Measurements from ENCODE around the gene VTI1A.
A peak's percentile ranks its signal among the peaks of the same experiment; 100 is the strongest.
"Not testable (repeated sequence)": the region's sequence is repeated elsewhere in the genome, so short reads cannot be mapped to it uniquely, and the experiment has no call there.

The VTI1A gene

DNA sequence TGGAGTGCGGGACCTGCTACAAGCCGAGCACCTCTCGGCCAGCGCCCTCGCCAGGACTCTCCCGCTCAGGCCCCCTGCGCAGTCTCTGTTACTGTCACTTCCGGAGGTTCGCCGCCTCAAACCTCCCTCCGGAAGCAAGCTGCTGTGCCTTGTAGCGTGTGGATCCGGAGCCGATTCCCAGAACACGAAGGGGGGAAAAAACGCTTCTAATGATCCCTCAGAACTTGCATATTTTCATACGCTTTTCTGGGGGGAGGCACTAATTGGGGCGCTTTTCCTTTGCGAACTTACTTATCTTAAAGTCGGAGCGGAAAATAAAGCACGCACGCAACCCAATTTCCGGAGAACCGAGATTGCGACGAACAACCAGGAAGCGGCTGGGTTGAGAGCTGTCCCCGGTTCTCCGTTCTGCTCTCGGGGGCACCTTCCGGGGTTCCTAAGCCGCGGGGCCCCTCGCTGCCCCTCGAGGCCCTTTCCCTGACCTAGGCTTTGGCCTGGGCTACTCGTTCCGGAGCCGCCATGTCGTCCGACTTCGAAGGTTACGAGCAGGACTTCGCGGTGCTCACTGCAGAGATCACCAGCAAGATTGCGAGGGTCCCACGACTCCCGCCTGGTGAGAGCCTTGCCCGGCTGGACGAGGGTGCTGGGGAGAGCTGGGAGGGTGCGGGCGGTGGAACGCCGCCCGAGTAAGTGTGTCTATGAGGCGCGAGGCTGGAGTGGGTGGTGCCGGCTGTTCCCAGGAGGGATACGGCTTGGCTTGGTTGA lies at the start of gene VTI1A, which contains the start of gene ZDHHC6:
TSS of gene VTI1A (plus strand) at position 361 of the 765 bp plus-strand sequence. CDS start at position 520, 159 bp downstream.
TSS of gene ZDHHC6 (minus strand) at position 60 of the 765 bp plus-strand sequence. CDS start 1,478 bp downstream, outside the sequence.
- DNase-seq (ENCODE audit: low read depth in 4 of 4, low spot score in 1 of 4) = peak; percentile 64 to 74 (median 70)

DNA sequence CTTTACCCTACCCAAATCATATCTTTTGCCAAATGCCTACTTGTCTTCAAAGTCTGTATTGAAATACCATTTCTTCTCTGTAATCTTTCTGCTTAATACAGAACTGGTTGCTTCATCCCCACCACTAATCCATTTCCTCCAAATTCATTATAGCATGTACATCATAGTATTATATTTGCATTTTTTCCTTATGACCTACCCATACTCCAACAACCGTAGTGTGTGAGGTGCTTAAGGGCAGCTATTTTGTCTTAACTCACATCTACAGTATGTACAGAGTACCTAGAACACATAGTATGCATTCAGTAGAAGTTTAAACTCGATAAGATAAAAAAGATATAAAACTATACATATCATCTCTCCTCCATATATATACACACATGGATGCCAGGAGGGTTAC lies 49.4 kb upstream of the VTI1A start:
- no peak for DNase-seq (ENCODE audit: low read depth in 4 of 4, low spot score in 1 of 4)

DNA sequence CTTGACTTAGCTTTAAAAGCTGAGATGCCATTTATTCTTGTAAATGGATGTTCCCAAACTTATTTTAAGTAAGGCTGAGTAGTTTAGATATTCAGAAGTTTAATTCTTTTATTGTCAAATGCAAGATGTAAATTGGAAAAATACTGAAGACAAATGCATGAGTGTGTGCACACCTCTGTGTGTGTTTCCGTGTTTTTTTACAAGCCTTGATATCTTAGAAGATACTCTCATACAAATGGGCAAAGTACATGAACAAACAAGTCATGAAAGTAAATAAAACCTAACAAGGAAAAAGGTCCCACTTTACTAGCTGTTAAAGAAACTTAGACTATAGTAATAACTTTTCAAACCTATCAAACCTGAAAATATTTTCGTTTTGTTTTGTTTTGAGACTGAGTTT lies 44.1 kb upstream of the VTI1A start:
- DNase-seq (ENCODE audit: low read depth in 4 of 4, low spot score in 1 of 4) = no peak

DNA sequence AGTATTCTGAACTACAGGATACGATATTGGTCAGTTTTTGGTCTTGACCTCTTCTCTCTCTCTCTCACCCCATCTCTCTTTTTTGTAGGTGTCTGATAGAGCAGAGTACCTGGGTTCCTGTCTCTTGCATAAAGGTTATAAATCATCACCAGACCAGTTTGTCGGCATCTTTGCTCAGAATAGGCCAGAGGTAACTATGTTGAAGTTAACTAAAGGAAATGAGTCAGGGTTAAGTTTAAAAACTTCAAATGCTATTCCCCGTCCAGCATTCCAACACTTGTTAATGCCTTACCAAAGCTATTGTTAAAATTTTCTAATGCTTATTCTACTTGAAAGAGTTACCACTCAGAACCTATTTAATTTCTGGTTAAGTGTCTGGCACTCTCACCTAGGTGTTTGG lies 42.4 kb upstream of the VTI1A start:
- no peak for DNase-seq (ENCODE audit: low read depth in 4 of 4, low spot score in 1 of 4)

DNA sequence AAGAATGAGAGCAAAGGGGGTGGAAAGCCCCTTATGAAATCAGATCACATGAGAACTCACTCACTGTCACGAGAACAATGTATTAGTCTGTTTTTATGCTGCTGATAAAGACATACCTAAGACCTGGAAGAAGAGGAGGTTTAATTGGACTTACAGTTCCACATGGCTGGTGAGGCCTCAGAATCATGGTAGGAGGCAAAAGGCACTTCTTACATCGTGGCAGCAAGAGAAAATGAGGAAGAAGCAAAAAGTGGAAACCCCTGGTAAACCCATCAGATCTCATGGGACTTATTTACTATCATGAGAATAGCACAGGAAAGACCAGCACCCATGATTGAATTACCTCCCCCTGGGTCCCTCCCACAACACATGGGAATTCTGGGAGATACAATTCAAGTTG lies 40.2 kb upstream of the VTI1A start:
- not testable (repeated sequence) for DNase-seq (ENCODE audit: low read depth in 4 of 4, low spot score in 1 of 4)

DNA sequence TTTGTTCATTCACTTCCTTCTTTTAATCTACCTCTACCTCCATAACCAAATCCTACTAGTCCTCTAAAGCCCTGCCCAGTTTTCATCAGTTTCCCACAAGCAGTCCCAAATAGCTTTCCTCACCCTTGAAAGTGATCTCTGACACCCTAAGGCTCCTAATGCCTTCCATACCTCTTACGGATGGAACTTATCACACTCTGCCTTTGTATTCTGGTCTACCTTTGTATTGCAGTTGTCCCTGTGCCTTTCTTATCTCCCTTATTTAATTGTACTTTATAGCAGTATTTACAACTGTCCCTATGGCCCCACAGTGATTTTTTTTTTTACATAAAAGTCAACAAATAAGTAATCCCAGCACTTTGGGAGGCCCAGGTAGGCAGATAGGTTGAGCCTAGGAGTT lies 39.3 kb upstream of the VTI1A start:
- DNase-seq (ENCODE audit: low read depth in 4 of 4, low spot score in 1 of 4) = no peak

DNA sequence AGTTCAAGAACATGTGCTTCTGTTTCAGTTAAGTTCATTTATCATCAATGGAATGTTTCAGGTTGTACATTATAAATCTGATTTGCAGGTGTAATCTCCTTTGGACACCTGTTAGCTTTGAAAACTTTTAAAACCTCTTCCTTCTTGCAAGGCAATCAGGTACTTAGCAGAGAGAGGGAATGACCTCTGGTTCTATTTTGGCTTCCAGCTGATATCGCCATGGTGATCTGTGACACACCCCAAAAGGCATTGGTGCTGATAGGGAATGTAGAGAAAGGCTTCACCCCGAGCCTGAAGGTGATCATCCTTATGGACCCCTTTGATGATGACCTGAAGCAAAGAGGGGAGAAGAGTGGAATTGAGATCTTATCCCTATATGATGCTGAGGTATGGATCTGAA lies 37.7 kb upstream of the VTI1A start:
- DNase-seq (ENCODE audit: low read depth in 4 of 4, low spot score in 1 of 4) = no peak

DNA sequence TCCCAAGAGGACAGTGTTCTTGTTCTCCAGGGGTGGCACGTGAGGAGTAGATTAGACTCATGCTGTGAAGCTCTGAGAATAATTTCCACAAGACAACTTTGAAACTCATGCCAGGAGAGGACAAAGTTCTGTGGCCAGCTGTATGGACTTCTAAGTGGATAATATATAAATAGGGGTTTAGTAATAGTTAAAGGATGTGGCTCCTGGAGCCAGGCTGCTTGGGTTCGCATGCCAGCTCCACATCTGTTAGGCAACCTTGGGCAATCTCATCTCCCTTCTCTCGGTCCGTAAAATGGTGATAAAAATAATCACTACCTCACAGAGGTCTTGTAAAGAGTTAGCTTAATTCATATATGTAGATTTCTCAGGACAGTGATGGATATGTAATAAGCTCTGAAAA lies 37.3 kb upstream of the VTI1A start:
- no peak for DNase-seq (ENCODE audit: low read depth in 4 of 4, low spot score in 1 of 4)

DNA sequence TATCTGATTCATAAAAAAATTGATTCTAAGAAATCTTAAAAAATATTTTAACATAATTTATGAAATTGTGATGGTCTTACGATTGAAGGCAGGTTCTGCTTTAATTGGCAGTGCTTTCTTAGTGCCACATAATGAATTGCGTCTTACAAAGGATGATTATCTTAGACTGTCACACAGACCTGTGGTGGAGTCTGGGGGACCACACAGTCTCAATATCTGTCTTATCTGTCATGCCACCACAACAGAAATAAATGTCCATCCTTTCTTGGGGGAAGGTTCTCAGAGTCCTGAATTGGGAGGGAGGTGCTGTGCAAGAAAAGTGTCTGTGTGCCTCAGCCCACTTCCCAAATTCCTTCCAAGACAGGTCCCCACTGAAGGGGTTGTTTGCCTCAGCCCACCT lies 34.3 kb upstream of the VTI1A start:
- no peak for DNase-seq (ENCODE audit: low read depth in 4 of 4, low spot score in 1 of 4)

DNA sequence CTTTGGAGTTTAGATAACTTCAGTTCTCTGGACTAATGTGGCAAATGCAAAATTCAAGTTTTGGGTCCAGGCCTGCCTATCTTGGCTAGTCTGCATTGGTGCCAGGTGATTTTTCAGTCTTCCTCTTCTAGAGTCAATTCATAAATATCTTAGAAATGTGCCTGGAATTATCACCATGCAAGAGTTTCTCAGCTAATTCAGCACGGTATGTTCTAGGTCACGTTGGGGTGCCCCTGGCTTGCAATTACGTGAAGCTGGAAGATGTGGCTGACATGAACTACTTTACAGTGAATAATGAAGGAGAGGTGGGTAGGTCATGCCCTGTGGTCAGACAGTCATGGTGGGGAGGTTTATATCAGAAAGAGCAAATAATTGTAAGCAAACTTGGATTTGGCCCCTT lies 25.3 kb upstream of the VTI1A start:
- DNase-seq (ENCODE audit: low read depth in 4 of 4, low spot score in 1 of 4) = no peak

DNA sequence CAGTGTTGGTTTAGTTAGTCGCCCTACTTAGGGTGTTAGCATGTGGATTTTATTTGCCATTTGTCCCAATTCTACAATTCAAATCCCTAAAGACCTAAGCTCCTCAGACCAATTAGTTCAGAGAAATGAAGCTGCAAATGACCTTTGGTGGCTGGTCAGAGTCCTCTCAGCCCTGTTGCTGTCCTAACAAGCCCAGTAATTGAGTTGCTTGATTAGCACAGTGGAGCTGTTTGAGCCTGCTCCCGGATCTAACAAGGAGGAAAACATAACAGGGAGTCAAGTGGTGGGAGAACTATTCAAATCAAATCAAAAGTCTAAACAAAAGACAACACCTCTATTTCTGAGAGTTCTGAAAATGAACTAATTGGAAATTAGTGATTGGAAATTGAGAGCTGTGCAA lies 22.4 kb upstream of the VTI1A start:
- no peak for DNase-seq (ENCODE audit: low read depth in 4 of 4, low spot score in 1 of 4)

DNA sequence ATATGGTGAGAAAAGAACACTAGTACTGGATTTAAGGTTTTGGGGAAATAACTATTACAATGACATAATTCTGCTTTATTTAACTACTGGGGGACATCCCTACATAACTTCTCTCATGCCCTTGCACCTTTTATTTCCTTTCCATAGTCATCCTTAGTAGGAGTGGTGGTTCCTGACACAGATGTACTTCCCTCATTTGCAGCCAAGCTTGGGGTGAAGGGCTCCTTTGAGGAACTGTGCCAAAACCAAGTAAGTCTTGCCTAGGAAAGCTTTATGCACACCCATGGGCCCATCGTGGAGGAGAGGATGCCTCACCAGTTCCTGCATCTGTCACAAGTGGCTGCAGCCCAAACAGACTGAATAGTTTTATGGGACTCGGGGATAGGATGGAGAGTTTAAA lies 20.9 kb upstream of the VTI1A start:
- DNase-seq (ENCODE audit: low read depth in 4 of 4, low spot score in 1 of 4) = no peak

DNA sequence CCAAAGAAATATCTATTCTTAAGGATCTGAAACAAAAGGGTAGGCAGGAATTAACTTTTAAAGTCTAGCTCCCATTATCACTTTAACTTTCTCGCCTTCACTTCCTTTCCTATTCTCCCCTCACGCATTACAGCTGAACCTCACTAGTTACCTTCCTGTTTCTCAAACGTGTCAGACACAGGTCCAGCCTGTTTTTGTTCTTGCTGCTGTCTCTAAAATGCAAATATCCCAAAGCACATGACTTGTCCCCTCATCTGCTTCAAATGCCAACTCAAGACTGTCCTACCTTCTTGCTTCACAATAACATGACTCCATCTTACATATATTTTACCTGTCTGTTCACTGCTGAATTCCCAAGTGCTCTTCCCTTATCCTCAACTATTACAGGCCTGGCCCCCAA lies 17.9 kb upstream of the VTI1A start:
- DNase-seq (ENCODE audit: low read depth in 4 of 4, low spot score in 1 of 4) = no peak

DNA sequence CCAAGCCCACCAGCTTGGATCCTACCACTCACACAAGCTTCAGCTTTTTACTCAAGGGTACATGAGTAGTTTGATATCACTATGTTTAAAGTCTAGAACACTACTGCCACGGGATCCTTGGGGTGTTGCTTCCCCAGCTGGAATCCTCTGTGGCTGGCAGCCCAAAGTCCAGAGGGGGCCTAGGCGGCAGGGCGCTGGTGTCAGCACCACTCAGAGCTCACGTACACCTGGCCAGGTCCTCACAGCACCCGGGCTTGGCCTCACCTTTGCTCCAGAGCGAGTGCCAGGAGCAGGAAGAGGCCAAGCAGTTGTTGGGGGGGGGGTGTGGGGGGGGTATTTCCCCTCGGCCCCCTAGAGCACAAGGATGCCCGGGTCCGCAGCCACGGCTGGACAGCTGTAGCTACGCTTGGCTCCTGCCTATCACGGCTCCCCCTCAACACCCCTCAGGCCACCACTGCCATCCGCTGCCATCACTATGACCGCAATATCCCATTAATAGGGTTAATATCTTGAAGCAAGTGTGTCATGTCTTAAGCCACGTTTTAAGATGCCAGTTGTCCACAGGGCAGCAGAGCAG lies 17.3 kb upstream of the VTI1A start:
- no peak for DNase-seq (ENCODE audit: low read depth in 4 of 4, low spot score in 1 of 4)

DNA sequence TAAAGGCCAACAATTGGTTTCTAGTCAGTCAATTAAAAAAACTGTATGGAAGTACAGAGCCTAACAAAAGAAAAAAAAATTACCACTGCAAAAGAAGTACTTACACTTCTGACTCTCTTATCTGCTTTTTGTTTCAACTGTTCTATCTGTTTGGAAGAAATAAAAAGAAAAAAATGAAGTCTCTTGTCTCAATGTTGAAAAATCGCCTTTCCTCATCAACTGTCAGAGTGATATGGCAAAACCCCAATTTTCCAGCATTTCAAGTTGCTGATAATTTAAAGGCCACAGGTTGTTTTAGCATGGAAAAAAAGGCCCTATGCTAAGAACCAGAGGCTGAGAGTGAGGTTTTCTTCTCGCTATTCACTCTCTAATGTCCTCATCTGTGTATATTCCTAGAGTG lies 13.9 kb upstream of the VTI1A start:
- no peak for DNase-seq (ENCODE audit: low read depth in 4 of 4, low spot score in 1 of 4)

DNA sequence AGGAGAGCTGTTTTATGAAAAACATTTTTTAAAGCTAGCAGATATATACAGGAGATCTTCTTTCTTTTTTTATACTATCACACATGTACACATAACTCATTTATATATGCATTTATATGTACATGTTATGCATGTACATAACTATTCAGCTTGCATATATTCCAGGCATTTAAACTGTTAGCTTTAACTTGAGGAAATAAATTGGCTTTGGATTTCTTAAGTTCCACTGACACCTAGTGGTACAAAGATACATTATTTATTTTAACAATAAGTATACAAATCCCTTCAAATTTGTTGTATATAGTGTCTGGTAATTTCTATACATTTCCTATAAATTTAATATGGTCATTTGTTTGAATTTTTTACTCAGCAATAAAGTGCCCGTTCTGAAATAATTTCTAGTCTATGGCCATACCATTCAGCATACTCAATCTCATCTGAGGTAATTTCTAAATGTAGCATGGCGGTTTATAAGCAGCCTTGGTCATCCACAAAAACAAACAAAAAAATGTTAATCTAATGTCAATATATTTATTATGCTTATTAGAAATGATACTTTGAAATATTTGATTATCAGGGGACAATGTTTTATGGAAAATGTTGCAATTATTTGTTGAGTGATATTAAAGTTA lies 11.9 kb upstream of the VTI1A start:
- DNase-seq (ENCODE audit: low read depth in 4 of 4, low spot score in 1 of 4) = no peak

DNA sequence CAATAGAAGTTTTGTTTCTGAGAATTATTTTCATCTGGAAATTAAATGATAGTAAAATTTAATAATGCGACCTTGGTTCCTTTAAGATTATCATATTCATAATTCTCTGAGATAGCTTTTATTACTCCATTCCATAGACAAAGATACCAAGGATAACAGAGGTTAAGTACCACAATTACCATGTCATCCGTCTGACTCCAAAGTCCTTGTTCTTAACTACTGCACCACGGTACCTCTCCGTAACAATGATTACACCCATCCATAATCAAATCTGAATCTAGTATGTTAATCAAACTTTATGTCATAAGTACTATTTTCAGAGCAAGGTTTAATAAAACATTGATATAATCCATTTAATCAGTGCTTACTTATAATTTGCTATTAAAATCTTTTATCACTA lies 8.7 kb upstream of the VTI1A start:
- no peak for DNase-seq (ENCODE audit: low read depth in 4 of 4, low spot score in 1 of 4)

DNA sequence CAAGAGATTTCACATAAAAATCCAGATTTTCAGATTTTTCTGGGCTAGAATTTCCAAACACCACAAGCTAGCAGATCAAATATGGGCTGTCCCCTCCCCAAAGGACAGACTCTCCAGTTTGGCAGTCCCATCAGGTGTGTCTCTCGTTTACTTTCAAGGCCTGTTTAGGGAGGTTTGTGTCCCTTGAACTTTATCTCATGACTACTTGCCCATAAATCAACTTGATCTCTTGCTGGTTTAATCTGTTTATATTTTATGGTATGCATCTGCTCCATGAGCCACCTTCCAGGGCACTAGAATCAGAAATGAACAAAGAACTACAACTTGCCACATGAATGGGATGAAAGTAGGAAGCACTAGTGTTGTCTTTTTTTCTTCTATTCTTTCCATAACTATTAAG lies 5.5 kb upstream of the VTI1A start:
- no peak for DNase-seq (ENCODE audit: low read depth in 4 of 4, low spot score in 1 of 4)

DNA sequence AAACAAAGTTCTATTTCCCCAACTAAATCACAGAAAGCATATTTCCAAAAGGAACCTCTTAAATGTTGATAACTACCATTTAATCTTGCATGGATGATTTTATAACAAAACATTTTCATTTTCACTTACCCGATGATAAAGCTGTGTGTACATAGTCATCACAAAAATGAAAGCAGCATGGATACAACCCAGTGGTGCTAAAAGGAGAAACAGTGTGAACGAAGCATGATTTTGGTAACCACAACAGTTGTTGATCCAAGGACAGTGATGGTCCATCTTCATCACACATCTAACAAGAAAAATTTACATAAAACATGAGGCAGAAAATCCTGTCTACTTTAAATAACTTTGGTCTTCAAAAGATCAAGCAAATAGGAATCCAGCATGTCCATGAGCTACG lies 5.0 kb upstream of the VTI1A start:
- no peak for DNase-seq (ENCODE audit: low read depth in 4 of 4, low spot score in 1 of 4)

DNA sequence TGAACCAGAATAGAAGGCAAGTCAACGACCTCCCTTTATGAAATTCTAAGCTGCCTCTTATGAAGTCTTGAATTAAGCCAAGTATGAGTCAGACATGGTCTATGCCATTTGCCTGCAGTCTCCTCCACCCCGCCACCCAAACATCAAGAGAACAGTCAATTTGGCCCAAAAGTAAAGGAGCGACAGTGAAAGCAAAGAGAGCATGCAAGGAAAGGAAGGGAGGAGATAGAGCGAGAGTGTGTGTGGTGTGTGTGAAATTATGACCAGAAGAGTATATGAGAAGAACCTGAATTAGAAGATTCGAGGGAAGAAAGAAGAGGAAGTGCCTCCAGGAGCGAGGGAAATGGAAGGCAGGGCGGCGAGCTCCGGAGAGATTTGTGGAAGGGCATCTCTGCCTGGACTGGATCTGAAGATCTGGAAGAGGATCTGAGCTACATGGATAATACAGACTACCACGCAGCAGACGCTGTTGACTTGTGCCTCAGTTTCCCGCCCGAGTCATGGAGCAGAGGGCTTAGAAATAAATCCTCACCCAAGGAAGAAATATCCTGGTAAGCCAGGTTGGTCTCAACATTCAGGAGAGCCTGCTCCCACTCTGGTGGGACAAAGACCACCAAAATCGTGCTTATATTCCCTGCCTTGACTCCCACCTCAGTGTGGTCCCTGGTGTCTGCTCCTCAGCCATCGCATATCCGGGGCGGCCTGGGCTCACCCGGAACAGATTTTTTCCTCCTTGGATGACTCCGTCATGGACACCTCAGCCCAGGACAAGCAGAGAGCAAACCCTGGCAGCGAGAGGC lies 760 bp upstream of the VTI1A start:
- DNase-seq (ENCODE audit: low read depth in 4 of 4, low spot score in 1 of 4) = no peak

DNA sequence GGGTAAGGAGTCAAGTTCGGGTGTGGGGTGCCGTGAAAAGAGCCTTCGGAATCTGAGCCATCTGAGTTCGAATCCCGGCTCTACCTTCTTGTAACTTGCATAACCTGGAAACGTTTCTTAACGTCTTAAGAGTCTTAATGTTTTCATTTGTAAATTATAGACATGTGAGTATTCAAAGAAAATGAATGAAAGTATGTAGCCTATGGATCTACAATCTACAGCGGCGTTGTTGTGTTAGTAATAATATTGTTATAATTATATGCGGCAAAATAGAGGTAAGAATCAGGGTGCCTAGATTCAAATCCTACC lies 559 bp downstream of the VTI1A start:
- no peak for DNase-seq (ENCODE audit: low read depth in 4 of 4, low spot score in 1 of 4)

DNA sequence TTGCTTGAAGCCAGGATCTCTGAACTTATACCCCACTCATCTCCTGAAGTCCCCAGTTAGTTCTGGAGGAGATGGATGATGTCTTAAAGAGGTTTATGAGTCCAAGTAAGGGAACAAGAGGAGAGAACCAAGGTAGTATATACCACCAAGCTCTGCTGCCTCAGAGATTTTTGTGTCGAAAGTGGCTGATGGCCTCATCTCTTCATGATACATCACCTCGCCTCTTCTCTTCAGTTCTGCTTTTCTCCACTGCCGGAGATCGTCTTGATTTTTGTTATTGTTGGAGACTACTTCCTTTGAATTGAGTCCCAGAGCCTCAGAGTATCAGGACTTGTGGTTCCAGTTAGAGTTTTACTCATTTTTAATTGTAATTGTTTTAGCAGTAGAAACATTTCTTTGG lies 1.9 kb downstream of the VTI1A start:
- no peak for DNase-seq (ENCODE audit: low read depth in 4 of 4, low spot score in 1 of 4)
